ENCODE measurements around the gene RIF1.

The RIF1 gene

DNA sequence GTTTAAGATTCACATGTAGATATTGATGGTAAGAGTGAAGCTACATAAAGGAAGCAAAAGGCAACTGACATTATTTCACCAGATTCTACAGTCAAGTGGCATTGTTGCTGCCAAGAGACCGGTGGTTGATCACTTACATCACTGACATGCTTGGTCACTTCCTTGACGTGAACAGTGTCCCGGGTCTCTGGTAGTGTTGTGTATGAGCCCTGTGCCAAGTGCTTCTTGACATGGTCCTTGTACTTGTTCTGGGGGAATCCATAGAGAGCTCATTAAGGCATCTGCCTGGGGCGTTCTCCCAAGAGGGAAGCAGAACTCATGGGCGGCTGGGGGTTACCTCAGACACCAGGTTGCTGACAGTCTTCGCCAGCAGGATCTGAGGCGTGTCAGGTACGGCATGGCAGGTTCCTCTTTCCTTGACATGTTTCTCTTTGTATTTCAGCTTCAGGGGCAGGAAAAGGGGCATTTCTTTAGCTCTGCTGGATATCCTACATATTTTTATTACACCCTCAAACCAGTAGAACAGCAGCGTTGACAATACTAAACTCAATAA lies 116.2 kb downstream of the RIF1 start:
- DNase-seq: no peak

DNA sequence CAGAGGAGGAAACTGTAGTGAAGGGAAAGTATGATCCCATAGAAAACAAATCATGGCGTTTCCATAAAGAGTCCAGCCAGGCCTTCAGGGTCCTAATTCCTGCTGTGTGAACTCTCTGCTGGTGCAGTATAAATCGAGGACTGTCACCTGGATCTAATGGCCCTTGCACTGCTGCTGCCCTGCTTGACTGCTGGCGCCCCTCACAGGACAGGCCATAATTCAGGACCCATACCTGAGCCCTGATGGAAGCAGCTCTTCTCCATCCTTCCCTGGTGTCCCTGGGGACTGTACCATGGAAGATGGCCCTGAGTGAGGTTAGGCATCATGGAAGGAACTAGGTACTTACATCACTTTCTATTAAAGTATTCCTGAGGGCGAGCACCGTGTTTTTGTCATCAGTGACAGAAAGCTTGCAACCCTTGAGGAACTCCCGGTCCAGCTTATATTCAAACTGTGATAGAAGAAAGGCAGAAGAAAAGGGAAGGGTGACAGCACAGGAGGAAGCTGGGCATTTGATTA lies 116.9 kb downstream of the RIF1 start:
- no peak for DNase-seq

All from NCI-H1417 (cell line).